HUES6 (cell line): ENCODE measurements around the gene ARHGAP36.

Source experiments
- H3K27ac ChIP-seq: 2 replicates; pipeline ENCODE4 v1.7.0; 2013; ENCODE audit warnings: low read depth, mild to moderate bottlenecking, low read length, inconsistent platforms
- H3K27me3 ChIP-seq: 2 replicates; pipeline ENCODE4 v1.6.1; 2013; ENCODE audit warnings: low read length; ENCODE audit not compliant: control insufficient read depth, insufficient read depth
- H3K36me3 ChIP-seq: 2 replicates; pipeline ENCODE4 v1.6.1; 2013; ENCODE audit warnings: low read length; ENCODE audit not compliant: control insufficient read depth, insufficient read depth
- H3K4me1 ChIP-seq: 2 replicates; pipeline ENCODE4 v1.6.1; 2013; ENCODE audit warnings: low read length; ENCODE audit not compliant: control insufficient read depth, insufficient read depth
- H3K4me3 ChIP-seq: 2 replicates; pipeline ENCODE4 v1.5.1; 2013; ENCODE audit warnings: low read depth, low read length
- H3K9ac ChIP-seq: one replicate; pipeline ENCODE4 v1.6.1; 2013; ENCODE audit warnings: mild to moderate bottlenecking, low read length
- H3K9me3 ChIP-seq: 2 replicates; pipeline ENCODE4 v1.6.1; 2013; ENCODE audit warnings: low read depth, low read length; ENCODE audit not compliant: control insufficient read depth, insufficient read depth

The ARHGAP36 gene

GRCh38 chrX:131058136-131058868 lies at the start of gene ARHGAP36:
Gene ARHGAP36, plus strand, starts transcription at chrX:131058346. Its CDS starts 23,320 bp downstream, at chrX:131081666.
- Histone ChIP-seq H3K4me3 (peak within 1 kb of the TSS; percentile 59), H3K27me3 (peaks cover 79% of the 10 kb centered on the region), H3K4me1 (peaks cover 22% of the 10 kb centered on the region), H3K36me3 (no peaks in the 10 kb centered on the region), H3K27ac (no peak within 1 kb of the TSS), H3K9me3 (no peaks in the 10 kb centered on the region), H3K9ac (no peak within 1 kb of the TSS)

- Histone ChIP-seq H3K4me3 (no peak overlapping the region), H3K9me3 (no peaks in the 10 kb centered on the region), H3K36me3 (no peaks in the 10 kb centered on the region), H3K4me1 (no peaks in the 10 kb centered on the region), H3K27ac (no peak overlapping the region), H3K27me3 (peaks cover 39% of the 10 kb centered on the region), H3K9ac (no peak overlapping the region)
Measured at GRCh38 chrX:131010186-131010585, 48.0 kb upstream of the ARHGAP36 start.

- H3K4me1 ChIP-seq: no peaks in the 10 kb centered on the region
- H3K27ac ChIP-seq: no peak overlapping the region
- H3K9me3 ChIP-seq: no peaks in the 10 kb centered on the region
- no peak overlapping the region for H3K4me3 ChIP-seq
- H3K36me3 ChIP-seq: no peaks in the 10 kb centered on the region
- H3K27me3 ChIP-seq: peaks cover 51% of the 10 kb centered on the region
- no peak overlapping the region for H3K9ac ChIP-seq
Measured at GRCh38 chrX:131025336-131025735, 32.8 kb upstream of the ARHGAP36 start.

GRCh38 chrX:131032354-131033230 lies 25.6 kb upstream of the ARHGAP36 start:
- Histone ChIP-seq H3K4me3 (no peak overlapping the region), H3K27me3 (peaks cover 71% of the 10 kb centered on the region), H3K36me3 (no peaks in the 10 kb centered on the region)

GRCh38 chrX:131034063-131034462 lies 24.1 kb upstream of the ARHGAP36 start:
- no peak overlapping the region for H3K4me3 ChIP-seq
- no peaks in the 10 kb centered on the region for H3K9me3 ChIP-seq
- H3K27ac ChIP-seq: no peak overlapping the region
- no peaks in the 10 kb centered on the region for H3K36me3 ChIP-seq
- H3K4me1 ChIP-seq: no peaks in the 10 kb centered on the region
- H3K9ac ChIP-seq: no peak overlapping the region
- peaks cover 66% of the 10 kb centered on the region for H3K27me3 ChIP-seq

More at GRCh38 chrX:131032354-131033230, 25.6 kb upstream of the ARHGAP36 start:
- Histone ChIP-seq H3K4me1 (no peaks in the 10 kb centered on the region), H3K27ac (no peak overlapping the region), H3K9me3 (no peaks in the 10 kb centered on the region), H3K9ac (no peak overlapping the region)

GRCh38 chrX:131040781-131041180 lies 17.4 kb upstream of the ARHGAP36 start:
- no peak overlapping the region for H3K4me3 ChIP-seq
- no peaks in the 10 kb centered on the region for H3K36me3 ChIP-seq
- no peaks in the 10 kb centered on the region for H3K9me3 ChIP-seq
- H3K27me3 ChIP-seq: peaks cover 69% of the 10 kb centered on the region
- peaks cover 1% of the 10 kb centered on the region for H3K4me1 ChIP-seq
- H3K9ac ChIP-seq: no peak overlapping the region
- H3K27ac ChIP-seq: no peak overlapping the region

- H3K27me3 ChIP-seq: peaks cover 73% of the 10 kb centered on the region
Measured at GRCh38 chrX:131041667-131042066, 16.5 kb upstream of the ARHGAP36 start.

GRCh38 chrX:131045726-131046125 lies 12.4 kb upstream of the ARHGAP36 start:
- no peak overlapping the region for H3K27ac ChIP-seq
- no peaks in the 10 kb centered on the region for H3K36me3 ChIP-seq
- H3K27me3 ChIP-seq: peaks cover 83% of the 10 kb centered on the region
- H3K9ac ChIP-seq: no peak overlapping the region
- H3K4me1 ChIP-seq: peaks cover 19% of the 10 kb centered on the region
- no peaks in the 10 kb centered on the region for H3K9me3 ChIP-seq
- no peak overlapping the region for H3K4me3 ChIP-seq

More at GRCh38 chrX:131041667-131042066, 16.5 kb upstream of the ARHGAP36 start:
- peaks cover 10% of the 10 kb centered on the region for H3K4me1 ChIP-seq
- no peak overlapping the region for H3K27ac ChIP-seq
- no peak overlapping the region for H3K9ac ChIP-seq
- no peak overlapping the region for H3K4me3 ChIP-seq
- H3K9me3 ChIP-seq: no peaks in the 10 kb centered on the region
- no peaks in the 10 kb centered on the region for H3K36me3 ChIP-seq

- Histone ChIP-seq H3K36me3 (no peaks in the 10 kb centered on the region), H3K4me1 (peaks cover 19% of the 10 kb centered on the region), H3K9ac (no peak overlapping the region), H3K4me3 (no peak overlapping the region), H3K27me3 (peaks cover 89% of the 10 kb centered on the region), H3K27ac (no peak overlapping the region), H3K9me3 (no peaks in the 10 kb centered on the region)
Measured at GRCh38 chrX:131046596-131046995, 11.6 kb upstream of the ARHGAP36 start.

GRCh38 chrX:131047180-131047579 lies 11.0 kb upstream of the ARHGAP36 start:
- Histone ChIP-seq H3K4me1 (peaks cover 19% of the 10 kb centered on the region), H3K9ac (no peak overlapping the region), H3K27ac (no peak overlapping the region), H3K9me3 (no peaks in the 10 kb centered on the region), H3K4me3 (no peak overlapping the region), H3K36me3 (no peaks in the 10 kb centered on the region), H3K27me3 (peaks cover 91% of the 10 kb centered on the region)

- Histone ChIP-seq H3K4me3 (no peak overlapping the region), H3K9me3 (no peaks in the 10 kb centered on the region), H3K9ac (no peak overlapping the region), H3K27me3 (peaks cover 95% of the 10 kb centered on the region), H3K4me1 (peaks cover 5% of the 10 kb centered on the region), H3K27ac (no peak overlapping the region), H3K36me3 (no peaks in the 10 kb centered on the region)
Measured at GRCh38 chrX:131053076-131053475, 5.1 kb upstream of the ARHGAP36 start.
